GM11168 (cell line): ENCODE measurements around the gene DZIP1.
"Not testable (repeated sequence)": the region's sequence is repeated elsewhere in the genome, so short reads cannot be mapped to it uniquely, and the experiment has no call there.

Experiments
- in situ Hi-C: fragments of 300-500 bp; cut with MboI; formaldehyde crosslinking; loops from one replicate; pipeline ENCODE4 v1.12.0; 2022; ENCODE audit warnings: low sequenced_read_pairs; ENCODE audit not compliant: unreplicated experiment

The DZIP1 gene

DNA sequence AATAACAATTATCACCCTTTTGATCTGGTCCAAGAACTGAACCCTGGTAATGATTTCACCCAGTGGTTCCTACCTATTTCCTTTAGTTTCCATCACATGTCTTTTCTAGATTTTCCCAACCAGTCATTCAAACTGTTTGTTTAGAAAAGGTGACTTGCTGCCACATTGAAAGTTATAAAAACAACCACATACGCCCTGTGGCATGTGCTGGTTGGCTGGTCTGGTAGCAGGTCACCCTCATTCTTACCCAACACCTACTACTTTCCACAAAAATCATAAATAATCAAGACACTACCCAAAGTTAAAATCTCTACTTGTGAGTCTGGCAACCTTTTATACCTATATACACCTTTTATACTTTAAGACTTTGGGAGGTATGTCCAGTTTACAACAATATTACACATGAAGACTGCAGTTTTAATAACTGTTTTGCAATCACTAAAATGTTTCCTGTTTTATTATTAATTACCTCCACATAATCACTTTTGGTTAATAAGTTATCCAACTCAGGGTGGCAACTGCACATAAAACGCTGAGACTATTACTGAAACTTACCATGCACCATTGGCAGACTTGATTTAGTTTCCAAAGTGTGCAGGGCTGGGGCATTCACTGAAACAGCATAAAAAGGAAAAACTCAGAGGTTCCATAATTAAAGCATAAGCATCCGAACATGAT lies 38.9 kb downstream of the DZIP1 start:
- in situ Hi-C loops, result loop anchor here (25.0 kb wide), 1 partner anchor 207 kb away; no protein-coding TSS in a partner anchor

DNA sequence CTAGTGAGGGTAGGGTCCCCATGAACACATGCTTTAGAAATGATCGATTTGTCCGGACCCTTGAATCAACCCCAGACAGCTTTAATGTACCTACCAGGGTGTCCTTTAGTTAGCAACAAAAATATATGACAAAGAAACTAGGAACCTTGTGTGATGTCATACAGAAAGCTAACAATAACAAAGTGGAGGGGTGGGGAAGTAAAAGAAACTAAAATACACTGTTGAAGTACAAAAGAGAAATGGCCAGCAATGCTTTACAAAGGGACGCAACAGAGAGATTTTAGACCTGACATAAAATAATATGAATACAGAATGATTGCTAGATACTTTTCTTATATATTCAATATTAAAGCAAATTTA lies 40.0 kb downstream of the DZIP1 start:
- in situ Hi-C loops, result loop anchor here (25.0 kb wide), 1 partner anchor 208 kb away; no protein-coding TSS in a partner anchor

DNA sequence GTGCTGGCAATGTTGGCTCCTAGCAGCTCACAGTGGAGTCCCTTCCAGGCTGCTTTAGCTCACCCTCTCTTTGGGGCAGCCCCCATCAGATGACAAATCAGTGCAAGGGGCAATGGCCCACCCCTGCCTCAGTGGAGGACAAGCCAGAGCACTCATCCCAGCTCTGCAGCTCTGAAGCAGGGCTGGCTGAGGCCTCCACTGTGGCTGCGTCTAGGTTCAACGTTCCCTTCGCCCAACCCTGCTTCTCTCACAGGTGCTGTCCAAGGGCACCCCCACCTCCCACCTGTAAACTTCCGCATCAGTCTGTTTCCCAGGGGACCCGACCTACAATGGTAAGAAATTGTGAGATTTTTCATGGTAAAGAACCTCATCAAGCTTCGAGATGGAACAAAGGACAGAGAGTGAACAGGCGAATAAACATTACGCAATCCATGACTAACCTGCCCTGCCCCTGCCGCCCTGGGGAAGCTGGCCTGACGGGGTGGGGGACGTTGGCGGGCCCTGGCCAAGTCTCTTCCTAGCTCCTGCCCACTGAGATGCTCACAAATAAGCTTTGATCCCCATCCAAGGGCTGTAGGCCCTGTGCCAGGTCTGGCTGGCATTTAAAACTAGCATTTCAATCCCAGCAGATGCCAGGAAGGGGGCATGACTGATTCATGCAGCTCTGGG lies 40.5 kb downstream of the DZIP1 start:
- in situ Hi-C loops, result loop anchor here (25.0 kb wide), 1 partner anchor 208 kb away; no protein-coding TSS in a partner anchor

DNA sequence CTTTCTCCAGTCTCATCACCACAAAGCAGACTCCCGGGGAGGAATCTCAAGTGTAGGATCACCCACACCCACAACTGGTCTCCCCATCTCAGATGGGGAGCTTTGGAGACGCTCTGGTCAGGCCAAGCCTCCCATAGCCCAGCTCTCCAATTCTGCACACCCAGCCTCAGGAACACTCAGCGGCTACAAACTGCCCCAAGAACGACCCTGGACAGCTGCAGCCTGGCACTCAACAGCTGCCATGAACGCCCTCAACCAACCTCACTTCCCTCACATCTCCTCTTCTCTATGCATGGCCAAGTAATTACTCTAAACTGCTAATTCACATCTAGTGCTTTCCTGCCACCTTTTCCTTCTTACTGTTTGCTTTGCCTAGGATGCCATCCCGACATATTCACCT lies 42.6 kb downstream of the DZIP1 start:
- in situ Hi-C loops, result loop anchor here (25.0 kb wide), 1 partner anchor 210 kb away; no protein-coding TSS in a partner anchor

DNA sequence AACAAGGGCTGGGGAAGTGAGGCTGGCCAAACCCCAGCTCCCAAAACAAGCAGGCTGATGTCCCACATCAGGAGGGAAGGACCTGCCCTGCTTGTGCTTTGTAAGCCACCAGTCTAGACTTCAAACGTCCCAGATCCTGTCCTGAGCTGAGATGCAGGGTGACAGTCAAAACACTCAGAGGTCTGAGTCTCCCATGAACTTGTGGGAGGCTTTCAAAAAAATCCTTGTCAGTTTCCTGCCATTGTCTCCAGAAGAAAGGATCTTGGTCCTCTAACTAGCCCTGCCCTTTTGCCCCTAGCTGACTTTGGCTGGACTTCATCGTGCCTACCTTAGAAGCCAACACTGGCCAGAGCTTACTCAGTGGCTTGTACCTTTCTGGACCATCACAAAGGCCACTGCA lies 43.3 kb downstream of the DZIP1 start:
- in situ Hi-C loops, result loop anchor here (25.0 kb wide), 1 partner anchor 211 kb away; no protein-coding TSS in a partner anchor

DNA sequence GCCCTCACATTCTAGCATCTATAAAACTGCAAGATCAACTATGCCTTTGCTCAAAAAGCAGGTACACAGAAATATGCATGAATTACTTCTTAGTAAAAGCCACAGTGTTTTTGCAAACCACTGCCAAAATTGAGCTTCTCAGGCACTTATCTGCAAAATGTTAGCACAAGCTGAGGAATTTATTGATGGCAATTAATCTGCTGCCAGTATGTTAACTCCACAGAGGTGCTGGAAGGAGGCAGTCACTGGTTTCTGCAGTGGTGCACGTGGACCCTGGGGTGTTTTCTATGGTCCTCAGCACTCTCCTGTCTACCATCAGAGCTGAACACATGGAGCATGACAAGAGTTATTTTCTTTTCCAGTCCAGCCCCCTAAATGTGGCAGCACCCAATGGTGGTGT lies 47.8 kb downstream of the DZIP1 start:
- in situ Hi-C loops, result no loop called here

DNA sequence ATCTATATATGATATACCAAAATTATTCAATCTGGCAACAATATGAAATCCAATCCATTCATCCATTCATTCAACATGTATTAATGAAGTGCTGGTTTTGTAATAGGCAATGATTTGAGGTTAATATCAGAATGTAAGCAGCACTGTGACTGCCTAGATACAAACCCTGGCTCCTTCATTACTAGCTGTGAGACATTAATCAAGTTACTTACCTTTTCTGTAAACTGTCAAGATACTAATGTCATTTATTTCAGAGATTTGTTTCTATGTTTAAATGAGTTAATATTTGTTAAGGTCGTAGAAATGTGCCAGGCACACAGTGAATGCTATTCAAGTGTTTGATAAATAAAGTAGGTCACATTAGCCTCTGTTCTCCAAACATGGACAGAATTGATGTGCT lies 51.0 kb downstream of the DZIP1 start:
- in situ Hi-C loops, result no loop called here

DNA sequence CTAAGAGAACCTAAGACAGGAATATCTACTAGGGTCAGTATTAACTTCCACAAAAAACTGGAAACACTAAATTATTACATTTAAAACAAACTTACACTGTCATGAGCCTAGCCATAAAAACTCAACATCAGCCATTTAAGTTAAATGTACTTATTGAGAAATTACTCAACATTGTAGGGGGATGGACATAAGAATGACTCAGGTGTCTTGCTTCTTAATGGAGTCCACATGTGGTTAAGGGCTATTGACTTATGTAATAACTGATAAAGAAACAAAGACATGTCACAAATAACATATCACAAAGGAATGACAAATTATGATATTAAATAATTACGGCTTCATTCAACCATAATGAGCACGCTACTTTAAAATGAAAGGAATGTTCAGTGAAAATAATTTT lies 55.8 kb downstream of the DZIP1 start:
- in situ Hi-C loops, result no loop called here

DNA sequence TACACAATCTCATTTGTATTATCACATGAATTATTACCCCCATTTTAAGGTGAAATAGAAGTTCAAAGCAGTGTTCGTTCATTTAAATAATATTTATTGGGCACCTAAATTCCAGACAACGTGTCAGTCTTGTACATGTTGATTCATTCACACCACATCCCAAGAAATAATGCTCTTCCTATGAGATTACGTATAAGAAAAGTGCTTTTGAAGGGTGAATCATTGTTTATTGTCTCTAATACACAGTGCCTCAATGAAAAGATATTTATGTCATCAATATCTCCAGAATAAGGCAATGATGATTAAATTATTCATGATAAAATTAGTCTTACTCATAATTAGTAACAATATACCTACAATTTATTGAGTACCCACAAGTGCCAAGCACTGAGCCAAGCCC lies 56.4 kb downstream of the DZIP1 start:
- in situ Hi-C loops, result no loop called here

DNA sequence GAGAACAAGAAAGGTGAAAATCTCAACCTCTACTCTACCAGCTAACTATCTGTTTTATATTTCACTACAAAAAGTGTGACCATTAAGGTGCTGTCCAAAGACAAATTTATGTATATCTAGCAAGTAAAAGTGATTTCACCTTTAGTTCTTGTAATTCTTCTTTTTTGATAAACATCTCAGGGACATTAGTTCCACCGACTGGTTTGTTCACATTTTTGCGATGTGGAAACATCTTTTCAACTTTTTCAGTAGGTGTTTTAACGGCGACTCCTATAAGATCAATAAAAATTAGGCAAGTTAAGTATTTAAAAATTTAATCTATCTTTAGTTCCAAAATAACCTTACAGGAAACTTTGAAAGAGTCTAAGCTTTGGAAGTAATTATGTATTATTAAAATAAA lies 58.6 kb downstream of the DZIP1 start:
- in situ Hi-C loops, result no loop called here

DNA sequence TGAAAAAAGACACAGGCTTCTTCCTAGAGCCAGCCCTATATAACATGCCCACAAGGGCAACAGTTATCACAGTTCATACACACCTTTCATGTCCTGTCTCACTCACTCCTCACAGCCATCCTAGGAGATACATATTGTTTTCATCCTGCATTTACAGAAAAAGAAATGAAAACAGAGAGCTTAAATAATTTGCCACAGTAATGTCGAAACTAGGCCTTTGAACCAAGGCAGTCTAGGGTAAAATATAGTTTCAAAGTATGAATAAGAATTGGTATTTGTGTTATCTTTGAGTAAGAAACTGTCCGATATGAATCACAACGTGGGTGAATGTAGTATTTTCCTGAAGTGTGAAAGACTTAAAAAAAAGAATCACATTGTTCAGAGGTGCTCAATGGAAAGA lies 65.2 kb downstream of the DZIP1 start:
- in situ Hi-C loops, result no loop called here

DNA sequence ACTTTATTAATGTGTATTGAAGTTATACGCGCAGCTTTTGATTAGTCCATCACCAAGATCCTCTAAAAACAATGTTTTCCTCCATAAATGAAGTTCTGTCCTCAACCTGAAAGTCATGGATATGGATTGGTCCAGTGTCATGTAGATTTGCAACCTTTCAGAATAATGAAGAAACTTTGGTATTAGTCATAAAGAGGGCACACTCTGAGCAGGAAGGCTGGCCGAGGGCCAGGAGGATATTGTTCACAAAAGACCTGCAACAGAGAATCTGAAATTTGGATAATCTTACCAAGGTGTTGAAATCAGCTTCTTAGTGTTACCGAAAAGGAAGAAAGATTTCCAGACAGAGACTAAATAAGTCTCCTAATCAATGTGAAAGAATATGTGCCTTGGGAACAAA lies 71.3 kb downstream of the DZIP1 start:
- in situ Hi-C loops, result no loop called here

DNA sequence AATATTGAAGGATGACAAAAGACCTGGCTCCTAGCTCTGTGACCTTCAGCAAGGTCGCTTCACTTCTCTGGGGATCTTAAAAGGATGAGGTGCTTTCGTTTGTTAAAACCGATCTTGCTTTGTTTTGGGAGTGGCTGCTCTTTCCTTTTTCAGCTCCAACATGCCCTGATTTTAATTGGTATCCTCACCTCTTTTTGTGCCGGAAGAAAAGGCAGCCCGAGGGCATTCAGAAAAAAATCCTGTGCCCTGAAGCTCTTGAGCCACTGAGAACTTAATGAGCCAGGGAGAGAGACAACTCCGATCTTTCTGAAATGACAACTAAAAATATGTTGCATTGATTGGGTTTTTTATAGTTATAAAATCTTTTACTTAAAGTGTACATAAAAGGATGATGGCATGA lies 72.6 kb downstream of the DZIP1 start:
- in situ Hi-C loops, result no loop called here

DNA sequence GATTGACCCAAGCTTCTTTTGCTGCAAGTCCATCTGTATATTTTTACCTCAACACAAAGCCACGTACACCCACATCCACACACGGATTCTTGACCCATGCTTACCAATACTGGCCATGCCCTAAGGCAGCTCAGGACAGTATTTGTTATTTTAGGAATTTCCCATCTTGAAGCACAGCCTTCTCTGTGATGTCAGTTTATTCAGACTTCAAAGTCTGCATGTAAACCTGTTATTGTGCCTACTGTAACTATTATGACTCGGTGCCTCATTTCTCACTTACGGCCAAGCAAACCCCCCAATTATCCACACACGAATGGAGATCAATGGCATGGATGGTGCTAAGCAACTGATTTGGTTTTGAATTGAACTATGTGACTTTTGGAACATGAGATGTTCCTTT lies 74.5 kb downstream of the DZIP1 start:
- in situ Hi-C loops, result no loop called here

DNA sequence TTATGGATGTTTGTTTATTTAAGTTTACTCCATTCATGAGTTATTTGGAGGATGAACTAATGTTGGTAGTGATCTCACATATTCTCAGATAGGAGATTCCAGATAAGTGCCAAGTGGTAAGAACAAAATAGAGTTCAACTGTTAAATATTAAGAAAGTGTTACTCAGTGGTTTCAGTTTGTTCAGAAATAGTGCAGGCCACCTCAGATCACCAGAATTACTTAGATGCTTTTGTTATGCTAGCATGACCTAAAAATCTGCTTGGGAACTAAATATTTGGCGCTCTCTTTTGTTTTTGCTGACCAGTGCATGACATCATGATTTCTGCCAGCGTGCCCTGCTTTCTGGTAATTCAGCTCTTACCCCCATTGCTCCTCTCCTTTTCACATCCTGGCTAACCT lies 76.4 kb downstream of the DZIP1 start:
- in situ Hi-C loops, result no loop called here

DNA sequence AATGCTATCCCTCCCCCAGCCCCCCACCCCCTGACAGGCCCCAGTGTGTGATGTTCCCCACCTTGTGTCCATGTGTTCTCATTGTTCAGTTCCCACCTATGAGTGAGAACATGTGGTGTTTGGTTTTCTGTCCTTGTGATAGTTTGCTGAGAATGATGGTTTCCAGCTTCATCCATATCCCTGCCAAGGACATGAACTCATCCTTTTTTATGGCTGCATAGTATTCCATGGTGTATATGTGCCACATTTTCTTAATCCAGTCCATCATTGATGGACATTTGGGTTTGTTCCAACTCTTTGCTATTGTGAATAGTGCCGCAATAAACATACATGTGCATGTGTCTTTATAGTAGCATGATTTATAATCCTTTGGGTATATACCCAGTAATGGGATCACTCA lies 78.7 kb downstream of the DZIP1 start:
- in situ Hi-C loops, result not testable (repeated sequence)

DNA sequence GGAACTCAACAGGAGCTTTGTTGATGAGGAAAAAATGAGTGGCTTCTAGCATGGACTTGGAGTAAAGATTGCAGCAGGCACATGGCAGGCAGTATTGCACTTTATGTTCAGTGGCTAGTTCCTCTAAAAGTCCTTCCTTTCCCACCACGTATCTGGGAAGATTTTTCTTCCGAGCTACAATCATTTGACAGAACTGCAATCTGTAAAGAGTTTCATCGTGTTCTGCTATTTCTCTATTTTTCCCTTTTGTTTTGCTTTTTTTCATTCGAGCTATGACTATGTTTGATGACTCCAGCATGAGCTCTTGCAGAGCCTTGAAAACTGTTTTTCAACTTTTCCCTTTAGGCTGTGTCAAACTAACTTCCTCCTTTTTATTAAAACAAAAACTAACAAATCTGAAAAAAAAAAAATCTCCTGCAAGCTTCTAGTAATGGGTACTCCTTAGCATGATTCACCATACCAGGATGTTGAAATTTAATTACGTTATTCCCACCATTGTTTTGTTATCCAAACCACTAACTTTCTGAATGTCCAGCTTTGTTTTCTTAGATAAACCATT lies 79.7 kb downstream of the DZIP1 start:
- in situ Hi-C loops, result no loop called here

DNA sequence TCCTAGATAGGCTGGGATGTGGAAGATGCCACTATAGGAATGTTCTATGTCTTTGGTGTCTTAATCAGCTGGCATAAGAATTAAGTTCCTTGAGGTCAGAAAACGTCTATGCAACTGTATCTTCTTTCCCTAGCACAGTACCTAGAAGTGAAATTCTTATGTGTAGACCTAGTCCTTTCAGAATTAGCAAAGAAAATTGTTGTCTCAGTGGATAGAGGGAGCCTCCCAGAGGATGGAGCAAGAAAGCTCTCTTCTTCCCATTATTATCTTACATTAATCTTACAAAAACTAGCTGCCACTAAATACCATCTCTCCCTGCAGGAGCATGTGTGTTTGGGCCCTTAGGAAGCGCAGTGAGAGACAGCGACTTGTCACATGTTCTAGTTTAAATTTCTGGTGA lies 80.4 kb downstream of the DZIP1 start:
- in situ Hi-C loops, result no loop called here

DNA sequence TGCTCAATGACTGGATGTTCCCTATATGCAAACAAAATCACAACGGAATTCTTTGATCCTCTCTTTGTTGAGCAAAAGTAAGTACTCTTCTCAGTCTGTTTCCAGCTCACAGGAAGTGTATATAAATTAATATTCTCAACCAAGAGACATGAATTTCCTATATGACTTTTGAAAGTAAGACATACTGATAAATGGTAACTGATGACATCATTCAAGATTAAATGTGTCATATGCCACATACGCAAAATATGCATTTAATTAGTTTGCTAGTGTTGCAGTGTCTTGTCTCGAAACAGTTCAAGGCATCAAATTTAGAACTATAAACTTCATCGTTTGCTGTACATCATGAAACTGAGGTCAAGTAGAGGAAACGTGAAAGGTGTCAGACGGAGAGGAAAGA lies 84.1 kb downstream of the DZIP1 start:
- in situ Hi-C loops, result no loop called here

DNA sequence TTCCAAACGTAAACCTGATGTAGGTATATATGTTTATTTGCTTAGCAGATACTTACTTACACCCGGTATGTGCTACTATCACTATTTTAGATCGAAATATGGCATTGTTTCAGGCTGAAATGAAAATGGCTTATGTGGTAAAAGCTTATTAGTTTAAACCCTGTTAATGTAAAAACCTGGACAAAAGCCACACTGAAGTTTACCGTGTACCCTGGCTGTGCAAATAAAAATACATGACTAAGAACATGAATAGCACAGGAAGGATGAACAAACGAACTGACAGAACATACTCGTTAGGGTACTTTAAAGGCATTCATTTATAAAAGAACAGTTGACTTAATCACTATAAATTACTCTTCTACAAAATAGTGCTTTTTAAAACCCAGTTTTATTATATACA lies 85.4 kb downstream of the DZIP1 start:
- in situ Hi-C loops, result no loop called here

DNA sequence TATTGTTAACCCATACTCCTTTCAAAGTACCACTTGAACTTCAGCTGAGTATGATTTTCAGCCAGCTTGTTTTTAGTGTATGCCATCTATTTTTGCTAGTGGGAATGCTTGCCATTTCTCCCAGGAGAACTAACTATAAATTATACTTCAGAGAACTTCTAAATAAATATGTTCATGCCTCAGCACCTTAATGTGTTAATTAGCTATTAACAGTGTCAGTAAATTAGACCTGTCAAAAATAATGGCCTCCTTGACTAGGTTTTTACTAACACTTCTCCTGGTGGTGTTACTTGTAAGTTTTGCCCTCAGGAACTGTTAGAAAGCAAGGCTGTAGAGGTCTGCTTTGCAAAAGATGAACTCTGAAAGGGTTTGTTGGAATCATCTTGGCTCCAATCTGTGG lies 87.5 kb downstream of the DZIP1 start:
- in situ Hi-C loops, result no loop called here
